KMS-11 (cell line): ENCODE results near the gene RAVER2.

Experiments used
- H2AFZ ChIP-seq: fragments of 200-600 bp; sonication (generic); 2 replicates; pipeline ENCODE4 v1.6.1; 2016; ENCODE audit warnings: antibody characterized with exemption, mixed run types, low read depth
- H3K27ac ChIP-seq: fragments of 200-600 bp; sonication (generic); 2 replicates; pipeline ENCODE4 v1.6.1; 2016; ENCODE audit warnings: mild to moderate bottlenecking, mixed run types
- H3K27me3 ChIP-seq: fragments of 200-600 bp; sonication (generic); 2 replicates; pipeline ENCODE4 v1.6.1; 2017; ENCODE audit warnings: mild to moderate bottlenecking, low read depth, mixed run types, moderate library complexity; ENCODE audit not compliant: insufficient read depth
- H3K36me3 ChIP-seq: fragments of 200-600 bp; sonication (generic); 2 replicates; pipeline ENCODE4 v1.6.1; 2017; ENCODE audit warnings: mild to moderate bottlenecking, mixed run types; ENCODE audit not compliant: insufficient read depth
- H3K4me1 ChIP-seq: fragments of 200-600 bp; sonication (generic); 2 replicates; pipeline ENCODE4 v1.6.1; 2016; ENCODE audit warnings: mild to moderate bottlenecking, low read depth, mixed run types; ENCODE audit not compliant: poor library complexity, severe bottlenecking
- H3K4me2 ChIP-seq: fragments of 200-600 bp; sonication (generic); 2 replicates; pipeline ENCODE4 v1.7.0; 2016; ENCODE audit warnings: mild to moderate bottlenecking, mixed run types
- H3K4me3 ChIP-seq: fragments of 200-600 bp; sonication (generic); IDR thresholded peaks from 2 replicates; pipeline ENCODE4 v1.6.1; 2017; ENCODE audit warnings: low read depth, low read length, mixed read lengths; ENCODE audit not compliant: insufficient read depth
- H3K79me2 ChIP-seq: fragments of 200-600 bp; sonication (generic); 2 replicates; pipeline ENCODE4 v1.6.1; 2016; ENCODE audit warnings: low read depth, mixed run types; ENCODE audit not compliant: insufficient read depth
- H3K9ac ChIP-seq: fragments of 200-600 bp; sonication (generic); 2 replicates; pipeline ENCODE4 v1.6.1; 2016; ENCODE audit warnings: mild to moderate bottlenecking, mixed run types
- H4K20me1 ChIP-seq: fragments of 200-600 bp; sonication (generic); 2 replicates; pipeline ENCODE4 v1.6.1; 2016; ENCODE audit warnings: mild to moderate bottlenecking, mixed run types; ENCODE audit not compliant: insufficient read depth
- CTCF ChIP-seq: fragments of 200-600 bp; sonication (generic); conservative IDR thresholded peaks from 2 replicates; pipeline ENCODE4 v1.6.1; 2017; ENCODE audit warnings: low read depth, mild to moderate bottlenecking, antibody characterized with exemption, low read length, moderate library complexity, mixed read lengths

The RAVER2 gene

GRCh38 chr1:64872067-64872466 lies 127.2 kb downstream of the RAVER2 start:
- no peak overlapping the region for H3K9ac ChIP-seq
- H3K27ac ChIP-seq, result no peak overlapping the region
- H3K79me2 ChIP-seq, result no peaks in the 10 kb centered on the region
- no peaks in the 10 kb centered on the region for H3K27me3 ChIP-seq
- no peak for TF ChIP-seq CTCF
- H3K4me3 ChIP-seq, result no peak overlapping the region
- H3K4me2 ChIP-seq, result no peak overlapping the region
- H3K36me3 ChIP-seq, result no peaks in the 10 kb centered on the region
- H3K4me1 ChIP-seq, result no peaks in the 10 kb centered on the region
- no peaks in the 10 kb centered on the region for H4K20me1 ChIP-seq
- no peak overlapping the region for H2AFZ ChIP-seq

GRCh38 chr1:64873576-64873975 lies 128.7 kb downstream of the RAVER2 start:
- no peak for TF ChIP-seq CTCF
- H3K4me1 ChIP-seq, result no peaks in the 10 kb centered on the region
- no peaks in the 10 kb centered on the region for H3K79me2 ChIP-seq
- H3K27ac ChIP-seq, result no peak overlapping the region
- no peak overlapping the region for H2AFZ ChIP-seq
- H3K27me3 ChIP-seq, result no peaks in the 10 kb centered on the region
- no peaks in the 10 kb centered on the region for H3K36me3 ChIP-seq
- no peaks in the 10 kb centered on the region for H4K20me1 ChIP-seq
- no peak overlapping the region for H3K4me2 ChIP-seq
- no peak overlapping the region for H3K9ac ChIP-seq
- no peak overlapping the region for H3K4me3 ChIP-seq

GRCh38 chr1:64874666-64875065 lies 129.8 kb downstream of the RAVER2 start:
- Histone ChIP-seq H4K20me1 (no peaks in the 10 kb centered on the region), H3K4me3 (no peak overlapping the region), H3K9ac (no peak overlapping the region), H3K27me3 (no peaks in the 10 kb centered on the region), H2AFZ (no peak overlapping the region), H3K36me3 (no peaks in the 10 kb centered on the region), H3K79me2 (no peaks in the 10 kb centered on the region), H3K27ac (no peak overlapping the region), H3K4me1 (no peaks in the 10 kb centered on the region), H3K4me2 (no peak overlapping the region)
- no peak for TF ChIP-seq CTCF

GRCh38 chr1:64875101-64875500 lies 130.2 kb downstream of the RAVER2 start:
- no peak for TF ChIP-seq CTCF
- Histone ChIP-seq H3K27me3 (no peaks in the 10 kb centered on the region), H3K27ac (no peak overlapping the region), H3K4me1 (no peaks in the 10 kb centered on the region), H3K36me3 (no peaks in the 10 kb centered on the region), H2AFZ (no peak overlapping the region), H4K20me1 (no peaks in the 10 kb centered on the region), H3K4me2 (no peak overlapping the region), H3K9ac (no peak overlapping the region), H3K79me2 (no peaks in the 10 kb centered on the region), H3K4me3 (no peak overlapping the region)

GRCh38 chr1:64875606-64876005 lies 130.7 kb downstream of the RAVER2 start:
- Histone ChIP-seq H3K36me3 (no peaks in the 10 kb centered on the region), H2AFZ (no peak overlapping the region), H3K79me2 (no peaks in the 10 kb centered on the region), H3K27me3 (no peaks in the 10 kb centered on the region), H3K4me1 (no peaks in the 10 kb centered on the region), H4K20me1 (no peaks in the 10 kb centered on the region), H3K27ac (no peak overlapping the region), H3K9ac (no peak overlapping the region), H3K4me2 (no peak overlapping the region), H3K4me3 (no peak overlapping the region)
- TF ChIP-seq CTCF, result no peak
